Caco-2 (cell line): ENCODE data around the gene KRIT1. TPM values are rescaled to one million over a fixed set of nuclear protein-coding genes. Genes with fewer than 3 reads are reported as not detected.
"Not testable (repeated sequence)": the region's sequence is repeated elsewhere in the genome, so short reads cannot be mapped to it uniquely, and the experiment has no call there.

Experiments
- BruUV-seq: library from RNA; stranded (reverse); fragments of 400-500 nt; replicated peaks from 2 replicates; lab custom pipeline; 2021; lab: Mats Ljungman, UMichigan
- CTCF ChIA-PET: fragments of 300-600 bp; sonication (Branson Sonifier 250); formaldehyde crosslinking; loops from one replicate; lab custom pipeline; 2022; ENCODE audit warnings: antibody characterized with exemption; lab: Charles Lee
- POLR2A ChIA-PET: fragments of 300-600 bp; sonication (Branson Sonifier 250); formaldehyde crosslinking; loops from one replicate; lab custom pipeline; 2022; ENCODE audit warnings: antibody characterized with exemption; lab: Charles Lee
- DNase-seq, 2 experiments: peaks; one replicate each; pipeline versions ENCODE4 v3.0.0 to v3.0.0-alpha.2; 2020 to 2022
- H3K27me3 ChIP-seq: replicated peaks from 2 replicates; pipeline ENCODE4 v1.6.0; 2011; ENCODE audit warnings: low read length; ENCODE audit not compliant: control insufficient read depth, insufficient read depth
- H3K36me3 ChIP-seq: 2 replicates; pipeline ENCODE4 v1.5.1; 2011; ENCODE audit warnings: low read length; ENCODE audit not compliant: control insufficient read depth, insufficient read depth
- H3K4me1 ChIP-seq: fragments of 250-450 bp; sonication (Bioruptor Pico); 2 replicates; pipeline ENCODE4 v1.5.1; 2020; ENCODE audit warnings: mild to moderate bottlenecking
- H3K4me3 ChIP-seq: 2 replicates; pipeline ENCODE4 v1.5.1; 2011; ENCODE audit warnings: low read depth, mild to moderate bottlenecking, control low read depth, low read length
- H3K9me3 ChIP-seq: fragments of 250-450 bp; sonication (Bioruptor Pico); 2 replicates; pipeline ENCODE4 v1.5.1; 2020; ENCODE audit warnings: mild to moderate bottlenecking, moderate library complexity
- H3K27ac Mint-ChIP-seq: one replicate; pipeline ENCODE4 v1.8.0; 2022; ENCODE audit warnings: mixed read lengths; ENCODE audit not compliant: unreplicated experiment
- H3K27me3 Mint-ChIP-seq: one replicate; pipeline ENCODE4 v1.8.0; 2022; ENCODE audit warnings: mixed read lengths; ENCODE audit not compliant: insufficient read depth, unreplicated experiment
- H3K36me3 Mint-ChIP-seq: one replicate; pipeline ENCODE4 v1.8.0; 2022; ENCODE audit warnings: mild to moderate bottlenecking, mixed read lengths; ENCODE audit not compliant: insufficient read depth, unreplicated experiment
- H3K4me1 Mint-ChIP-seq: one replicate; pipeline ENCODE4 v1.8.0; 2022; ENCODE audit warnings: low read depth, mixed read lengths; ENCODE audit not compliant: unreplicated experiment
- H3K4me3 Mint-ChIP-seq: one replicate; pipeline ENCODE4 v1.8.0; 2022; ENCODE audit warnings: mild to moderate bottlenecking, moderate library complexity, mixed read lengths; ENCODE audit not compliant: unreplicated experiment
- H3K9me3 Mint-ChIP-seq: one replicate; pipeline ENCODE4 v1.8.0; 2022; ENCODE audit warnings: mixed read lengths; ENCODE audit not compliant: unreplicated experiment
- intact Hi-C: fragments of 100-400 bp; cut with micrococcal nuclease; formaldehyde crosslinking; loops from one replicate; pipeline ENCODE4 v1.10.0; 2022; ENCODE audit not compliant: unreplicated experiment
- total RNA-seq: library from RNA; stranded (reverse); gene quantifications from 2 replicates; pipeline ENCODE4 v1.2.3, GENCODE V29; 2022
- TF ChIP-seq, protein P1 (sequence below), 2 experiments: fragments of 200-600 bp in 1 of 2; IDR thresholded peaks; 1 replicate in 1 of 2; 2 replicates in 1 of 2; pipeline versions ENCODE4 v1.5.1 to v1.8.0; 2011 to 2022; ENCODE audit warnings: antibody characterized with exemption in 1 of 2, control low read depth in 1 of 2, inconsistent platforms in 1 of 2, low read depth in 1 of 2, low read length in 1 of 2, mild to moderate bottlenecking in 1 of 2, moderate library complexity in 1 of 2; ENCODE audit not compliant: insufficient read depth in 1 of 2, severe bottlenecking in 1 of 2, unreplicated experiment in 1 of 2

The KRIT1 gene
- total RNA-seq, 1 experiment from 2014 or later: 54.4 TPM

DNA sequence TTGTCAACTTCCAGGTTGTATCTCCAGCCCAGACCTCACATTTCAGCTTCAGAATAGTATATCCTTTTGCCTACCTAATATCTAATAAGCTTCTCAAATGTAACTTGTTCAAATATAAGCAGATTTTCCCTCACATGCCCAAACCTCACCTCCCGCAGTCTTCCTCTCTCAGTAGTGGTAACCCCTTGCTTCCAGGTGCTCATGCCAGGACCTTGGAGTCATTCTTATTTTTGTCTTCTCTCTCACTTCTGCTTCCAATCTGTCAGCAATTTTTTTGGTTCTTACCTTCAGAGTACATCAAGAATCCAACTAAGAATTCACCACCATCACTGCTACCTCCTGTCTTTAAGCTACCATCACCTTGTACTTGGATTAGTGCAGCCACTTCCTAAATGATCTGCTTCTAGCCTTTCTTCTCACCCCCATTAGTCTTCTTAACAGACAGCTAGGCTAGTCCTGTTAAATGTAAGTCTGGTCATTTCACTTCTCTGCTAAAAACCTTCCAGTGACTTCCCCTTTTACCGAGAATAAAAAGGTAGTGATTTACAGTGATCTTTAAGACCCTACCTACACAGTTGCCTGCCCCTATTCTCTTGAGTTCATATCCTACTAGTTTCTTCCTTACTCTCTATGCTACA lies 14.0 kb upstream of the KRIT1 start:
- no peak overlapping the region for H3K27ac Mint-ChIP-seq
- POLR2A ChIA-PET: no interaction called here
- CTCF ChIA-PET: no interaction called here

DNA sequence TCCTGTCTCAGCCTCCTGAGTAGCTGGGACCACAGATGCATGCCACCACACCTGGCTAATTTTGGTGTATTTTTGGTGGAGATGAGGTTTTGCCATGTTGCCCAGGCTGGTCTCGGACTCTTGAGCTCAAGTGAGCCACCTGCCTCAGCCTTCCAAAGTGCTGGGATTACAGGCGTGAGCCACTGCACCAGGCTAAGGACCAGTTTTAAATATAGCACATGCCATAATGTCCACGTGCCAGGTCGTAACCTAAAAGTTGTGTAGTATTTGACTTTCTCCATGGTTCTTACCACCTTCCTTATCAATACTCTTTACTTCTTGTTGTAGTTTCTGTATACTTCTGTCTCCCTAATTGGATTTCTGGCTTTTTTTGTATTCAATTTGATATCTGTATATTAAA lies 13.3 kb upstream of the KRIT1 start:
- peaks cover 10% of the 10 kb centered on the region for H3K36me3 Mint-ChIP-seq
- H3K9me3 Mint-ChIP-seq: peaks cover 10% of the 10 kb centered on the region
- no peaks in the 10 kb centered on the region for H3K4me1 ChIP-seq
- no peaks in the 10 kb centered on the region for H3K27me3 Mint-ChIP-seq
- no peaks in the 10 kb centered on the region for H3K27me3 ChIP-seq
- no peak overlapping the region for H3K4me3 ChIP-seq
- ChIA-PET POLR2A (no interaction called here), CTCF (no interaction called here)
- H3K36me3 ChIP-seq: no peaks in the 10 kb centered on the region
- H3K27ac Mint-ChIP-seq: no peak overlapping the region
- peaks cover 6% of the 10 kb centered on the region for H3K4me1 Mint-ChIP-seq
- no peak overlapping the region for H3K4me3 Mint-ChIP-seq
- TF ChIP-seq, protein P1, sequence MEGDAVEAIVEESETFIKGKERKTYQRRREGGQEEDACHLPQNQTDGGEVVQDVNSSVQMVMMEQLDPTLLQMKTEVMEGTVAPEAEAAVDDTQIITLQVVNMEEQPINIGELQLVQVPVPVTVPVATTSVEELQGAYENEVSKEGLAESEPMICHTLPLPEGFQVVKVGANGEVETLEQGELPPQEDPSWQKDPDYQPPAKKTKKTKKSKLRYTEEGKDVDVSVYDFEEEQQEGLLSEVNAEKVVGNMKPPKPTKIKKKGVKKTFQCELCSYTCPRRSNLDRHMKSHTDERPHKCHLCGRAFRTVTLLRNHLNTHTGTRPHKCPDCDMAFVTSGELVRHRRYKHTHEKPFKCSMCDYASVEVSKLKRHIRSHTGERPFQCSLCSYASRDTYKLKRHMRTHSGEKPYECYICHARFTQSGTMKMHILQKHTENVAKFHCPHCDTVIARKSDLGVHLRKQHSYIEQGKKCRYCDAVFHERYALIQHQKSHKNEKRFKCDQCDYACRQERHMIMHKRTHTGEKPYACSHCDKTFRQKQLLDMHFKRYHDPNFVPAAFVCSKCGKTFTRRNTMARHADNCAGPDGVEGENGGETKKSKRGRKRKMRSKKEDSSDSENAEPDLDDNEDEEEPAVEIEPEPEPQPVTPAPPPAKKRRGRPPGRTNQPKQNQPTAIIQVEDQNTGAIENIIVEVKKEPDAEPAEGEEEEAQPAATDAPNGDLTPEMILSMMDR (IDR thresholded peaks at IDR 0.05; ENCODE audit: insufficient read depth in 1 of 2, low read depth in 1 of 2, low read length in 1 of 2, severe bottlenecking in 1 of 2, unreplicated experiment in 1 of 2): no peak
- DNase-seq: no peak
- intact Hi-C loops: no loop called here
- peaks cover 14% of the 10 kb centered on the region for H3K9me3 ChIP-seq
- BruUV-seq: no TSS peak

More for the DNA sequence above, 14.0 kb upstream of the KRIT1 start:
- peaks cover 7% of the 10 kb centered on the region for H3K9me3 Mint-ChIP-seq
- H3K4me3 Mint-ChIP-seq: no peak overlapping the region
- peaks cover 6% of the 10 kb centered on the region for H3K4me1 Mint-ChIP-seq
- intact Hi-C loops: no loop called here
- no peak overlapping the region for H3K4me3 ChIP-seq
- H3K36me3 ChIP-seq: no peaks in the 10 kb centered on the region
- H3K4me1 ChIP-seq: no peaks in the 10 kb centered on the region
- no peak for DNase-seq
- H3K9me3 ChIP-seq: peaks cover 14% of the 10 kb centered on the region; the same call in 1 of the 2 replicates
- H3K27me3 ChIP-seq: no peaks in the 10 kb centered on the region
- no TSS peak for BruUV-seq
- TF ChIP-seq, protein P1 (IDR thresholded peaks at IDR 0.05; ENCODE audit: insufficient read depth in 1 of 2, low read depth in 1 of 2, low read length in 1 of 2, severe bottlenecking in 1 of 2, unreplicated experiment in 1 of 2): no peak
- H3K36me3 Mint-ChIP-seq: peaks cover 10% of the 10 kb centered on the region
- H3K27me3 Mint-ChIP-seq: no peaks in the 10 kb centered on the region

DNA sequence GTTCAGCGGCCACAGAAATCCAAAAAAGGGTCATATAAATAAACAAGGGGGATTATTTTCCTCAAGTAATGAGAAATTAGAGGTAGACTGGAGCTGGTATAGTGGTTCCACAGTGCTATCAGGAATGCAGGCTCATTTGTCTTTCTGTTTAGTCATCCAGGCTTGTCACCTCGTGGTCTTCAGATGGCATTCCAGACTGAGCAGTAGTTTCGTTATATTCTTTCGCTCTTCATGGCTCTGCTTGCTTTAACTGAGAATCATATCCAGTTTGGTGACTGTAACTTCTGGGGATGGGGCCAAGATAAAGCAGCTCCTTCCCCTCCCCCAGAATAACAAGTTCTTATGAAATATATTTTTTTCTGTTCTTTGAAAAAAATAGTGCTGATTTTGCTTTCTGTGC lies 9.6 kb upstream of the KRIT1 start:
- ChIA-PET POLR2A (no interaction called here), CTCF (no interaction called here)
- Histone ChIP-seq H3K4me3 (no peak overlapping the region), H3K36me3 (no peaks in the 10 kb centered on the region), H3K9me3 (peaks cover 3% of the 10 kb centered on the region), H3K4me1 (no peaks in the 10 kb centered on the region), H3K27me3 (no peaks in the 10 kb centered on the region)
- intact Hi-C loops: no loop called here
- no peak overlapping the region for H3K4me3 Mint-ChIP-seq
- TF ChIP-seq, protein P1 (IDR thresholded peaks at IDR 0.05; ENCODE audit: insufficient read depth in 1 of 2, low read depth in 1 of 2, low read length in 1 of 2, severe bottlenecking in 1 of 2, unreplicated experiment in 1 of 2): no peak
- no peak overlapping the region for H3K27ac Mint-ChIP-seq
- DNase-seq: no peak
- no TSS peak for BruUV-seq
- H3K27me3 Mint-ChIP-seq: no peaks in the 10 kb centered on the region
- H3K36me3 Mint-ChIP-seq: peaks cover 4% of the 10 kb centered on the region
- peaks cover 10% of the 10 kb centered on the region for H3K9me3 Mint-ChIP-seq
- H3K4me1 Mint-ChIP-seq: peaks cover 6% of the 10 kb centered on the region

DNA sequence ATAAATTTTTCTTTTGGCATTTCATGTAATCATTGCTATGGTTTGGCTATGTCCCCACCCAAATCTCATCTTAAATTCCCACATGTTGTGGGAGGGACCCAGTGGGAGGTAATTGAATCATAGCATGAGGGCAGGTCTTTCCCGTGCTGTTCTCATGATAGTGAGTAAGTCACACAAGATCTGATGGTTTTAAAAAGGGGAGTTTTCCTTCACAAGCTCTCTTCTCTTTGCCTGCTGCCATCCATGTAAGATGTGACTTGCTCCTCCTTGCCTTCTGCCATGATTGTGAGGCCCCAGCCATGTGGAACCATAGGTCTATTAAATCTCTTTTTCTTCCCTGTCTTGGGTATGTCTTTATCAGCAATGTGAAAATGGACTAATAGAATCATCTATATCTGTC lies 9.1 kb upstream of the KRIT1 start:
- intact Hi-C loops, H3K4me3 Mint-ChIP-seq, H3K4me1 Mint-ChIP-seq, H3K36me3 ChIP-seq, H3K4me1 ChIP-seq, H3K4me3 ChIP-seq, H3K9me3 Mint-ChIP-seq, H3K27me3 ChIP-seq, H3K36me3 Mint-ChIP-seq, CTCF ChIA-PET, H3K9me3 ChIP-seq, POLR2A ChIA-PET, H3K27me3 Mint-ChIP-seq, H3K27ac Mint-ChIP-seq, BruUV-seq, DNase-seq: not testable (repeated sequence)
